ENCODE results near the gene ARGLU1. TPM values are rescaled to one million over a fixed set of nuclear protein-coding genes. Genes with fewer than 3 reads are reported as not detected.

Gene ARGLU1
- total RNA-seq, 1 experiment from 2014 or later: 137 TPM

GRCh38 chr13:106609116-106609515 is 41.2 kb upstream of the ARGLU1 start:
- intact Hi-C loops (cut with micrococcal nuclease; ENCODE audit: unreplicated experiment): no loop called here
- no peaks in the 10 kb centered on the region for H3K27me3 ChIP-seq (replicated peaks; ENCODE audit: control insufficient read depth, insufficient read depth, low read length)
- peaks cover 12% of the 10 kb centered on the region for H3K9me3 Mint-ChIP-seq (ENCODE audit: unreplicated experiment)
- no peak for DNase-seq
- no peak overlapping the region for H3K27ac Mint-ChIP-seq (ENCODE audit: unreplicated experiment)
- no peaks in the 10 kb centered on the region for H3K36me3 Mint-ChIP-seq (ENCODE audit: insufficient read depth, unreplicated experiment)
- POLR2A ChIA-PET: no interaction called here
- no TSS peak for BruUV-seq (replicated peaks)
- no peaks in the 10 kb centered on the region for H3K4me1 Mint-ChIP-seq (ENCODE audit: low read depth, unreplicated experiment)
- H3K27me3 Mint-ChIP-seq (ENCODE audit: insufficient read depth, unreplicated experiment): no peaks in the 10 kb centered on the region
- H3K9me3 ChIP-seq: peaks cover 3% of the 10 kb centered on the region
- H3K36me3 ChIP-seq (ENCODE audit: control insufficient read depth, insufficient read depth, low read length): no peaks in the 10 kb centered on the region
- TF ChIP-seq, protein P1, sequence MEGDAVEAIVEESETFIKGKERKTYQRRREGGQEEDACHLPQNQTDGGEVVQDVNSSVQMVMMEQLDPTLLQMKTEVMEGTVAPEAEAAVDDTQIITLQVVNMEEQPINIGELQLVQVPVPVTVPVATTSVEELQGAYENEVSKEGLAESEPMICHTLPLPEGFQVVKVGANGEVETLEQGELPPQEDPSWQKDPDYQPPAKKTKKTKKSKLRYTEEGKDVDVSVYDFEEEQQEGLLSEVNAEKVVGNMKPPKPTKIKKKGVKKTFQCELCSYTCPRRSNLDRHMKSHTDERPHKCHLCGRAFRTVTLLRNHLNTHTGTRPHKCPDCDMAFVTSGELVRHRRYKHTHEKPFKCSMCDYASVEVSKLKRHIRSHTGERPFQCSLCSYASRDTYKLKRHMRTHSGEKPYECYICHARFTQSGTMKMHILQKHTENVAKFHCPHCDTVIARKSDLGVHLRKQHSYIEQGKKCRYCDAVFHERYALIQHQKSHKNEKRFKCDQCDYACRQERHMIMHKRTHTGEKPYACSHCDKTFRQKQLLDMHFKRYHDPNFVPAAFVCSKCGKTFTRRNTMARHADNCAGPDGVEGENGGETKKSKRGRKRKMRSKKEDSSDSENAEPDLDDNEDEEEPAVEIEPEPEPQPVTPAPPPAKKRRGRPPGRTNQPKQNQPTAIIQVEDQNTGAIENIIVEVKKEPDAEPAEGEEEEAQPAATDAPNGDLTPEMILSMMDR (IDR thresholded peaks at IDR 0.05; ENCODE audit: insufficient read depth in 1 of 2, low read depth in 1 of 2, low read length in 1 of 2, severe bottlenecking in 1 of 2, unreplicated experiment in 1 of 2): no peak
- no peak overlapping the region for H3K4me3 Mint-ChIP-seq (ENCODE audit: unreplicated experiment)
- CTCF ChIA-PET: no interaction called here
- no peak overlapping the region for H3K4me3 ChIP-seq (ENCODE audit: low read depth, low read length)
- H3K4me1 ChIP-seq: peaks cover 4% of the 10 kb centered on the region; the same call in 1 of the 2 replicates

- H3K4me3 Mint-ChIP-seq (ENCODE audit: unreplicated experiment): no peak overlapping the region
- POLR2A ChIA-PET: no interaction called here
- TF ChIP-seq, protein P1 (IDR thresholded peaks at IDR 0.05; ENCODE audit: insufficient read depth in 1 of 2, low read depth in 1 of 2, low read length in 1 of 2, severe bottlenecking in 1 of 2, unreplicated experiment in 1 of 2): no peak
- peaks cover 3% of the 10 kb centered on the region for H3K9me3 ChIP-seq
- no peaks in the 10 kb centered on the region for H3K27me3 Mint-ChIP-seq (ENCODE audit: insufficient read depth, unreplicated experiment)
- BruUV-seq (replicated peaks): no TSS peak
- CTCF ChIA-PET: no interaction called here
- no peaks in the 10 kb centered on the region for H3K36me3 Mint-ChIP-seq (ENCODE audit: insufficient read depth, unreplicated experiment)
- no peaks in the 10 kb centered on the region for H3K4me1 Mint-ChIP-seq (ENCODE audit: low read depth, unreplicated experiment)
- peaks cover 12% of the 10 kb centered on the region for H3K9me3 Mint-ChIP-seq (ENCODE audit: unreplicated experiment)
- H3K4me3 ChIP-seq (ENCODE audit: low read depth, low read length): no peak overlapping the region
- no peak overlapping the region for H3K27ac Mint-ChIP-seq (ENCODE audit: unreplicated experiment)
- intact Hi-C loops (cut with micrococcal nuclease; ENCODE audit: unreplicated experiment): no loop called here
- H3K36me3 ChIP-seq (ENCODE audit: control insufficient read depth, insufficient read depth, low read length): no peaks in the 10 kb centered on the region
- no peaks in the 10 kb centered on the region for H3K4me1 ChIP-seq
- H3K27me3 ChIP-seq (replicated peaks; ENCODE audit: control insufficient read depth, insufficient read depth, low read length): no peaks in the 10 kb centered on the region
- DNase-seq: no peak
Observed at GRCh38 chr13:106603546-106603945, 35.6 kb upstream of the ARGLU1 start.

- TF ChIP-seq, protein P1 (IDR thresholded peaks at IDR 0.05; ENCODE audit: insufficient read depth in 1 of 2, low read depth in 1 of 2, low read length in 1 of 2, severe bottlenecking in 1 of 2, unreplicated experiment in 1 of 2): no peak
- H3K9me3 Mint-ChIP-seq (ENCODE audit: unreplicated experiment): peaks cover 12% of the 10 kb centered on the region
- no peaks in the 10 kb centered on the region for H3K27me3 Mint-ChIP-seq (ENCODE audit: insufficient read depth, unreplicated experiment)
- H3K4me1 Mint-ChIP-seq (ENCODE audit: low read depth, unreplicated experiment): no peaks in the 10 kb centered on the region
- no peaks in the 10 kb centered on the region for H3K27me3 ChIP-seq (replicated peaks; ENCODE audit: control insufficient read depth, insufficient read depth, low read length)
- no peaks in the 10 kb centered on the region for H3K36me3 Mint-ChIP-seq (ENCODE audit: insufficient read depth, unreplicated experiment)
- POLR2A ChIA-PET: no interaction called here
- no peak overlapping the region for H3K27ac Mint-ChIP-seq (ENCODE audit: unreplicated experiment)
- no peaks in the 10 kb centered on the region for H3K36me3 ChIP-seq (ENCODE audit: control insufficient read depth, insufficient read depth, low read length)
- DNase-seq: no peak
- no peaks in the 10 kb centered on the region for H3K4me1 ChIP-seq
- peaks cover 3% of the 10 kb centered on the region for H3K9me3 ChIP-seq
- H3K4me3 ChIP-seq (ENCODE audit: low read depth, low read length): no peak overlapping the region
- no TSS peak for BruUV-seq (replicated peaks)
- CTCF ChIA-PET: no interaction called here
- no peak overlapping the region for H3K4me3 Mint-ChIP-seq (ENCODE audit: unreplicated experiment)
- intact Hi-C loops (cut with micrococcal nuclease; ENCODE audit: unreplicated experiment): no loop called here
Observed at GRCh38 chr13:106602178-106602577, 34.2 kb upstream of the ARGLU1 start.

Measured in Caco-2 (cell line).